ENCODE measurements around the gene TLNRD1. TPM values are rescaled to one million over a fixed set of nuclear protein-coding genes. Genes with fewer than 3 reads are reported as not detected.
"Not testable (repeated sequence)": the region's sequence is repeated elsewhere in the genome, so short reads cannot be mapped to it uniquely, and the experiment has no call there.

Gene TLNRD1
- total RNA-seq, 2 donors from 2014 or later: 34.0 to 51.1 TPM

- Histone ChIP-seq H3K4me3 (no peak overlapping the region), H3K36me3 (no peaks in the 10 kb centered on the region), H3K4me1 (ENCODE audit: control insufficient read depth in 1 of 2, low read depth in 2 of 2) (no peaks in the 10 kb centered on the region), H3K27me3 (replicated peaks; ENCODE audit: insufficient read depth) (no peaks in the 10 kb centered on the region), H3K27ac (no peak overlapping the region), H3K9me3 (no peaks in the 10 kb centered on the region)
- TF ChIP-seq, protein P1, sequence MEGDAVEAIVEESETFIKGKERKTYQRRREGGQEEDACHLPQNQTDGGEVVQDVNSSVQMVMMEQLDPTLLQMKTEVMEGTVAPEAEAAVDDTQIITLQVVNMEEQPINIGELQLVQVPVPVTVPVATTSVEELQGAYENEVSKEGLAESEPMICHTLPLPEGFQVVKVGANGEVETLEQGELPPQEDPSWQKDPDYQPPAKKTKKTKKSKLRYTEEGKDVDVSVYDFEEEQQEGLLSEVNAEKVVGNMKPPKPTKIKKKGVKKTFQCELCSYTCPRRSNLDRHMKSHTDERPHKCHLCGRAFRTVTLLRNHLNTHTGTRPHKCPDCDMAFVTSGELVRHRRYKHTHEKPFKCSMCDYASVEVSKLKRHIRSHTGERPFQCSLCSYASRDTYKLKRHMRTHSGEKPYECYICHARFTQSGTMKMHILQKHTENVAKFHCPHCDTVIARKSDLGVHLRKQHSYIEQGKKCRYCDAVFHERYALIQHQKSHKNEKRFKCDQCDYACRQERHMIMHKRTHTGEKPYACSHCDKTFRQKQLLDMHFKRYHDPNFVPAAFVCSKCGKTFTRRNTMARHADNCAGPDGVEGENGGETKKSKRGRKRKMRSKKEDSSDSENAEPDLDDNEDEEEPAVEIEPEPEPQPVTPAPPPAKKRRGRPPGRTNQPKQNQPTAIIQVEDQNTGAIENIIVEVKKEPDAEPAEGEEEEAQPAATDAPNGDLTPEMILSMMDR (IDR thresholded peaks at IDR 0.05): no peak
- ATAC-seq (ENCODE audit: insufficient number of reproducible peaks, low FRiP score, low read depth): no peak
- no peak for DNase-seq (ENCODE audit: low spot score)
Observed at GRCh38 chr15:80957556-80957955, 43.2 kb upstream of the TLNRD1 start.

- Histone ChIP-seq H3K9me3 (no peaks in the 10 kb centered on the region), H3K27ac (no peak overlapping the region), H3K36me3 (no peaks in the 10 kb centered on the region), H3K27me3 (replicated peaks; ENCODE audit: insufficient read depth) (no peaks in the 10 kb centered on the region), H3K4me3 (no peak overlapping the region), H3K4me1 (ENCODE audit: control insufficient read depth in 1 of 2, low read depth in 2 of 2) (no peaks in the 10 kb centered on the region)
- DNase-seq (ENCODE audit: low spot score) (no peak), ATAC-seq (ENCODE audit: insufficient number of reproducible peaks, low FRiP score, low read depth) (no peak)
- TF ChIP-seq, protein P1 (IDR thresholded peaks at IDR 0.05): no peak
Observed at GRCh38 chr15:80957976-80958375, 42.7 kb upstream of the TLNRD1 start.

DNA sequence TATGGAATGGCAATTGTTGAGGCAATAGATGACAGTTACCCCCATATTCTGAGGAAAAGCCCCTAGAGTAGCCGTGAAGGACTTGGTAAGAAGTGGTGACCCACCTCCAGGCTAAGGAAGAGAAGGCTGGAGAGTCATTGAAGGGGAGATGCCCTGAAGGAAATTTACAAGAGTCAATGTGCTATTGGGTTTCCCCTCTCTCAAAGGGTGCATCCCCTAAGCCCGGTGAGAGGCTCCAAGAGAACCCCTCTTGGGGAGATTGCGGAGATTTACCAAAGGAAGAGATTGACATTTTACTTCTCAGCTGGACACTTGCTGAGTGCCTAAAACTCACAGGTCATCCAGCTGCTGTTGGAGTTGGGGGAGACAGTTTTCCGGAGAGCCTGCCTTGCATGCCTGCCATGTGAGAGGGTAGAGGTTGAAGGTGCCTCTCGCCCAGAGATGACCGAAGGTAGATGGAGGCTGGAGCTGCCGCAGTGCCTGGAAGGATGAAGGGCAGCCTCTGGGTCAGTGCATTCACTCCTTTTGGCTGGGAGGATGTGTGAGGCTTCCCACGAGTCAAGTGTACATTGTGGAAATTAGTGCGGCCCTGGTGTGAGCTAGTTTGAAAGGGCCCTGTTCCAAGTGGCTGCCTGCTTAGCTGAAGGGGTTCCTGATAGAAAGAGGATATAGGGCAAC is 41.8 kb upstream of the TLNRD1 start:
- no peak for DNase-seq (ENCODE audit: low spot score)
- Histone ChIP-seq H3K4me3 (no peak overlapping the region), H3K36me3 (no peaks in the 10 kb centered on the region), H3K27ac (no peak overlapping the region), H3K4me1 (ENCODE audit: control insufficient read depth in 1 of 2, low read depth in 2 of 2) (no peaks in the 10 kb centered on the region), H3K27me3 (replicated peaks; ENCODE audit: insufficient read depth) (no peaks in the 10 kb centered on the region), H3K9me3 (no peaks in the 10 kb centered on the region)
- ATAC-seq (ENCODE audit: insufficient number of reproducible peaks, low FRiP score, low read depth): no peak
- TF ChIP-seq, protein P1 (IDR thresholded peaks at IDR 0.05): no peak

- not testable (repeated sequence) for H3K27me3 ChIP-seq (replicated peaks; ENCODE audit: insufficient read depth); ATAC-seq (ENCODE audit: insufficient number of reproducible peaks, low FRiP score, low read depth)
Observed at GRCh38 chr15:80965454-80965853, 35.3 kb upstream of the TLNRD1 start.

GRCh38 chr15:80966431-80967197 is 34.1 kb upstream of the TLNRD1 start:
- DNase-seq (ENCODE audit: low spot score) (no peak), ATAC-seq (ENCODE audit: insufficient number of reproducible peaks, low FRiP score, low read depth) (no peak)
- no peak overlapping the region for H3K27ac ChIP-seq
- no peak overlapping the region for H3K4me3 ChIP-seq
- peaks cover 0 to 5% of the 10 kb centered on the region in 2 donors for H3K4me1 ChIP-seq (ENCODE audit: control insufficient read depth in 1 of 2, low read depth in 2 of 2)
- TF ChIP-seq, protein P1 (IDR thresholded peaks at IDR 0.05): no peak
- no peaks in the 10 kb centered on the region for H3K36me3 ChIP-seq
- no peaks in the 10 kb centered on the region for H3K27me3 ChIP-seq (replicated peaks; ENCODE audit: insufficient read depth)
- no peaks in the 10 kb centered on the region for H3K9me3 ChIP-seq

More at GRCh38 chr15:80965454-80965853, 35.3 kb upstream of the TLNRD1 start:
- not testable (repeated sequence) for H3K4me3 ChIP-seq; H3K9me3 ChIP-seq; H3K4me1 ChIP-seq (ENCODE audit: control insufficient read depth in 1 of 2, low read depth in 2 of 2); DNase-seq (ENCODE audit: low spot score); H3K27ac ChIP-seq; H3K36me3 ChIP-seq

All from thoracic aorta (tissue), 2 donors.